ENCODE measurements around the gene AGBL1. TPM values are rescaled to one million over a fixed set of nuclear protein-coding genes. Genes with fewer than 3 reads are reported as not detected.
"Not testable (repeated sequence)": the region's sequence is repeated elsewhere in the genome, so short reads cannot be mapped to it uniquely, and the experiment has no call there.

The AGBL1 gene
- total RNA-seq, 1 donor from 2014 or later: 5.5 TPM

DNA sequence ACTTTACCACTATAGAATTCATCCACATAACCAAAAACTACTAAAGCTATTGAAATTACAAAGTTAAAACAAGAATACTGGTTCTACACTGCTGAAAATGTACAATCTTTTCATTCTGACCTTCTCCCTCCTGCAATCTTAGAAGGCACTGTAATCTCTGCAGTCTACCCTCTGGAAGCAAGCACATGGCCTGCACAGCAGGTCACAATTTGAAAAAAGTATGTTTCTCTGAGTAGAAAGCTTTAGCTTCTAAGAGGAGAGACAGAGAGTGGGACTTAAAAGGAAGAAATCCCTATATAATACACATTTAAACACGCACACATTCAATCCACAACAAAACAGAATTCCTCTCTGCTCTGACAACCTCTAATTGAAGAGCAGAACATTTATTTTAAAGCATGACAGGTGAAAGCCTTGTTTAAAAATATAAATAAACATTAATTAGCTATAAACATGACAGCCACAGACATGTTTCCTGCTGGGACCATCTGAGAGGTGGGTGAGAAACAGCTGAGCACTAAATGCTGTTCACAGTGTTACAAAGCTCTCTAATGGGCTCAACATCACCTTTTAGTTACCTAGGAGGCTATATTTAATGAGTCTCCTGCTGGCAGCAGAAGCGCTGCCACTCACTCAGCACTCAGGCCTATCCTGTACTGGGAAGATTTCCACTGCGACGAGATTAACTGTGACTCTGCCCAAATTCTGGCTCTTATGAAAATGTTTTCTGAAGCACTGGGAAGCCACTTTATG is 447.4 kb downstream of the AGBL1 start:
- H3K27ac Mint-ChIP-seq: peak overlapping the region; percentile 9
- peaks cover 7% of the 10 kb centered on the region for H3K4me1 ChIP-seq

DNA sequence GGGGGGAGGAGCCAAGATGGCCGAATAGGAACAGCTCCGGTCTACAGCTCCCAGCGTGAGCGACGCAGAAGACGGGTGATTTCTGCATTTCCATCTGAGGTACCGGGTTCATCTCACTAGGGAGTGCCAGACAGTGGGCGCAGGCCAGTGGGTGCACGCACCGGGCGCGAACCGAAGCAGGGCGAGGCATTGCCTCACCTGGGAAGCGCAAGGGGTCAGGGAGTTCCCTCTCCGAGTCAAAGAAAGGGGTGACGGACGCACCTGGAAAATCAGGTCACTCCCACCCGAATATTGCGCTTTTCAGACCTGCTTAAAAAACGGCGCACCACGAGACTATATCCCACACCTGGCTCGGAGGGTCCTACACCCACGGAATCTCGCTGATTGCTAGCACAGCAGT is 448.4 kb downstream of the AGBL1 start:
- not testable (repeated sequence) for H4K20me1 ChIP-seq (ENCODE audit: low read depth); H3K27ac ChIP-seq; H3K9me3 ChIP-seq (ENCODE audit: low read depth); H3K4me3 ChIP-seq; DNase-seq (ENCODE audit: low spot score); H3K9me3 Mint-ChIP-seq; H3K79me2 ChIP-seq (ENCODE audit: low read depth); H3K27me3 Mint-ChIP-seq (ENCODE audit: insufficient read depth, low read depth); H3K4me1 ChIP-seq; H3K4me3 Mint-ChIP-seq; H3K9ac ChIP-seq; H3K27me3 ChIP-seq; H3K36me3 Mint-ChIP-seq; H3F3A ChIP-seq (ENCODE audit: low read depth); H3K36me3 ChIP-seq; H3K27ac Mint-ChIP-seq; H3K4me2 ChIP-seq
- H3K4me1 Mint-ChIP-seq: peaks cover 13% of the 10 kb centered on the region
- peak overlapping the region; percentile 42 for H2AFZ ChIP-seq (replicated peaks)

More for the DNA sequence above, 447.4 kb downstream of the AGBL1 start:
- Mint-ChIP-seq H3K36me3 (no peaks in the 10 kb centered on the region), H3K4me3 (no peak overlapping the region), H3K4me1 (peaks cover 13% of the 10 kb centered on the region), H3K9me3 (peaks cover 3% of the 10 kb centered on the region), H3K27me3 (ENCODE audit: insufficient read depth, low read depth) (peaks cover 5% of the 10 kb centered on the region)
- Histone ChIP-seq H3K9ac (no peak overlapping the region), H2AFZ (replicated peaks) (no peak overlapping the region), H4K20me1 (ENCODE audit: low read depth) (no peaks in the 10 kb centered on the region), H3K27ac (peak overlapping the region; percentile 64), H3K4me2 (no peak overlapping the region), H3K4me3 (no peak overlapping the region), H3K9me3 (ENCODE audit: low read depth) (no peaks in the 10 kb centered on the region), H3F3A (ENCODE audit: low read depth) (peaks cover 4% of the 10 kb centered on the region), H3K36me3 (no peaks in the 10 kb centered on the region), H3K79me2 (ENCODE audit: low read depth) (no peaks in the 10 kb centered on the region), H3K27me3 (no peaks in the 10 kb centered on the region)
- DNase-seq (ENCODE audit: low spot score): no peak
- TF ChIP-seq EZH2phosphoT487 (IDR thresholded peaks at IDR 0.05) (no peak), EZH2 (IDR thresholded peaks at IDR 0.05) (no peak)
- TF ChIP-seq, protein P1, sequence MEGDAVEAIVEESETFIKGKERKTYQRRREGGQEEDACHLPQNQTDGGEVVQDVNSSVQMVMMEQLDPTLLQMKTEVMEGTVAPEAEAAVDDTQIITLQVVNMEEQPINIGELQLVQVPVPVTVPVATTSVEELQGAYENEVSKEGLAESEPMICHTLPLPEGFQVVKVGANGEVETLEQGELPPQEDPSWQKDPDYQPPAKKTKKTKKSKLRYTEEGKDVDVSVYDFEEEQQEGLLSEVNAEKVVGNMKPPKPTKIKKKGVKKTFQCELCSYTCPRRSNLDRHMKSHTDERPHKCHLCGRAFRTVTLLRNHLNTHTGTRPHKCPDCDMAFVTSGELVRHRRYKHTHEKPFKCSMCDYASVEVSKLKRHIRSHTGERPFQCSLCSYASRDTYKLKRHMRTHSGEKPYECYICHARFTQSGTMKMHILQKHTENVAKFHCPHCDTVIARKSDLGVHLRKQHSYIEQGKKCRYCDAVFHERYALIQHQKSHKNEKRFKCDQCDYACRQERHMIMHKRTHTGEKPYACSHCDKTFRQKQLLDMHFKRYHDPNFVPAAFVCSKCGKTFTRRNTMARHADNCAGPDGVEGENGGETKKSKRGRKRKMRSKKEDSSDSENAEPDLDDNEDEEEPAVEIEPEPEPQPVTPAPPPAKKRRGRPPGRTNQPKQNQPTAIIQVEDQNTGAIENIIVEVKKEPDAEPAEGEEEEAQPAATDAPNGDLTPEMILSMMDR (IDR thresholded peaks at IDR 0.05): no peak

DNA sequence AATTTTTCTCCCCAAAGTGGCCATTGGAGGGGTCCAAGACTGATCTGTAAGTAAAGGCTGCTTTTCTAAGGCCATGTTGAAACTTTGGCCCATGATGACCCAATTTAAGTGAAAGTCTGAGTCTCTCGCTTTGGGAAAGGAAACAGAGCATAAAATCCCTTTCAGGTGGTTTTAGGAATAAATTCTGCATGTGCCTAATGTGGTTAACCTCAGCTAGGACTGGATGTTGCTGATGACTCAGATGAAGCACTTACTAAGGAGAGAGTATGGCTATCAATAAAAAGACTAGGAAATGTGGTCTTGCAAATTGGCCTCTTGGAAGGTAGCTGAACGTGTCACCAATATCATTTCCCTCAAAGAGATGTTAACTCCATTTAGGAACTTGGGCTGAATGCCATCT is 458.5 kb downstream of the AGBL1 start:
- Histone ChIP-seq H3K9me3 (ENCODE audit: low read depth) (no peaks in the 10 kb centered on the region), H3K36me3 (no peaks in the 10 kb centered on the region), H3K79me2 (ENCODE audit: low read depth) (no peaks in the 10 kb centered on the region), H3K4me3 (no peak overlapping the region), H3K4me2 (no peak overlapping the region), H3K27me3 (no peaks in the 10 kb centered on the region), H3K9ac (no peak overlapping the region), H3K4me1 (no peaks in the 10 kb centered on the region), H3F3A (ENCODE audit: low read depth) (no peaks in the 10 kb centered on the region), H3K27ac (no peak overlapping the region), H4K20me1 (ENCODE audit: low read depth) (no peaks in the 10 kb centered on the region), H2AFZ (replicated peaks) (no peak overlapping the region)
- no peaks in the 10 kb centered on the region for H3K27me3 Mint-ChIP-seq (ENCODE audit: insufficient read depth, low read depth)
- no peaks in the 10 kb centered on the region for H3K36me3 Mint-ChIP-seq
- TF ChIP-seq EZH2 (IDR thresholded peaks at IDR 0.05) (no peak), EZH2phosphoT487 (IDR thresholded peaks at IDR 0.05) (no peak)
- TF ChIP-seq, protein P1 (IDR thresholded peaks at IDR 0.05): no peak
- no peak overlapping the region for H3K4me3 Mint-ChIP-seq
- H3K4me1 Mint-ChIP-seq: no peaks in the 10 kb centered on the region
- no peak overlapping the region for H3K27ac Mint-ChIP-seq
- DNase-seq (ENCODE audit: low spot score): no peak
- H3K9me3 Mint-ChIP-seq: peaks cover 2% of the 10 kb centered on the region

- Histone ChIP-seq H3K79me2 (ENCODE audit: low read depth) (no peaks in the 10 kb centered on the region), H3K27me3 (no peaks in the 10 kb centered on the region), H3F3A (ENCODE audit: low read depth) (no peaks in the 10 kb centered on the region), H3K9me3 (ENCODE audit: low read depth) (no peaks in the 10 kb centered on the region), H3K27ac (no peak overlapping the region), H3K4me2 (no peak overlapping the region), H2AFZ (replicated peaks) (no peak overlapping the region), H3K36me3 (no peaks in the 10 kb centered on the region), H3K9ac (no peak overlapping the region), H4K20me1 (ENCODE audit: low read depth) (no peaks in the 10 kb centered on the region), H3K4me1 (no peaks in the 10 kb centered on the region), H3K4me3 (no peak overlapping the region)
- Mint-ChIP-seq H3K4me3 (no peak overlapping the region), H3K27me3 (ENCODE audit: insufficient read depth, low read depth) (no peaks in the 10 kb centered on the region), H3K9me3 (peaks cover 2% of the 10 kb centered on the region), H3K27ac (no peak overlapping the region), H3K4me1 (no peaks in the 10 kb centered on the region), H3K36me3 (no peaks in the 10 kb centered on the region)
- DNase-seq (ENCODE audit: low spot score): no peak
- no peak for TF ChIP-seq EZH2 (IDR thresholded peaks at IDR 0.05)
- TF ChIP-seq, protein P1 (IDR thresholded peaks at IDR 0.05): no peak
- TF ChIP-seq EZH2phosphoT487 (IDR thresholded peaks at IDR 0.05): no peak
Measured at GRCh38 chr15:86540840-86541467, 461.3 kb downstream of the AGBL1 start.

All from neural progenitor cell (in vitro differentiated cells).